Head of caudate nucleus (tissue), 42 donors: ENCODE results near the gene CALML5.
A peak's percentile ranks its signal among the peaks of the same experiment; 100 is the strongest.

Experiments used
- DNase-seq, 42 donors: peaks; one replicate each; pipeline versions ENCODE4 v3.0.0 to v3.0.0-alpha.2; 2020 to 2021; ENCODE audit warnings: mixed read lengths in 7 of 42
- intact Hi-C: fragments of 100-400 bp; cut with DNase I; formaldehyde crosslinking; loops from one replicate; pipeline ENCODE4 v1.15.0; 2022

The CALML5 gene

GRCh38 chr10:5508161-5508604 is 8.8 kb upstream of the CALML5 start:
- intact Hi-C loops: no loop called here
- no peak for DNase-seq

- intact Hi-C loops: no loop called here
- no peak for DNase-seq
These were observed 8.3 kb upstream of the CALML5 start for GRCh38 chr10:5507649-5508131.

- peak in 2 of 42 donors; percentile 5 for DNase-seq
- intact Hi-C loops: no loop called here
These were observed 7.6 kb upstream of the CALML5 start for GRCh38 chr10:5506751-5507648.

GRCh38 chr10:5506246-5506645 is 6.9 kb upstream of the CALML5 start:
- DNase-seq: no peak
- intact Hi-C loops: no loop called here

GRCh38 chr10:5504146-5505072 is 5.0 kb upstream of the CALML5 start:
- intact Hi-C loops: no loop called here
- peak in 2 of 42 donors; percentile 1 to 8 for DNase-seq

- DNase-seq: no peak
- intact Hi-C loops: no loop called here
These were observed 4.1 kb upstream of the CALML5 start for GRCh38 chr10:5503477-5503835.

GRCh38 chr10:5502571-5503476 is 3.5 kb upstream of the CALML5 start:
- intact Hi-C loops: no loop called here
- DNase-seq: no peak

GRCh38 chr10:5502061-5502521 is 2.7 kb upstream of the CALML5 start:
- no peak for DNase-seq
- intact Hi-C loops: no loop called here

GRCh38 chr10:5500910-5501309 is 1.5 kb upstream of the CALML5 start:
- peak in 1 of 42 donors; percentile 8 for DNase-seq
- intact Hi-C loops: no loop called here

- intact Hi-C loops: no loop called here
- peak in 3 of 42 donors; percentile 3 to 27 (median 17) for DNase-seq
These were observed 846 bp upstream of the CALML5 start for GRCh38 chr10:5500162-5500670.

GRCh38 chr10:5498791-5499492 is 428 bp downstream of the CALML5 start:
- intact Hi-C loops: no loop called here
- DNase-seq: peak in 3 of 42 donors; percentile 17 to 34 (median 27)

- DNase-seq: peak in 3 of 42 donors; percentile 17 to 24 (median 20)
- intact Hi-C loops: no loop called here
These were observed 1.2 kb downstream of the CALML5 start for GRCh38 chr10:5497948-5498730.

GRCh38 chr10:5497289-5497688 is 2.1 kb downstream of the CALML5 start:
- DNase-seq: no peak
- intact Hi-C loops: no loop called here

GRCh38 chr10:5496261-5497250 is 2.8 kb downstream of the CALML5 start:
- intact Hi-C loops: no loop called here
- peak in 3 of 42 donors; percentile 17 to 24 (median 22) for DNase-seq

GRCh38 chr10:5494611-5495010 is 4.8 kb downstream of the CALML5 start:
- intact Hi-C loops: no loop called here

GRCh38 chr10:5493691-5494090 is 5.7 kb downstream of the CALML5 start:
- DNase-seq: no peak
- intact Hi-C loops: no loop called here

More at GRCh38 chr10:5494611-5495010, 4.8 kb downstream of the CALML5 start:
- peak in 1 of 42 donors; percentile 23 for DNase-seq
